Thymus (tissue), 11 donors: ENCODE data around the gene FGD5. TPM values are rescaled to one million over a fixed set of nuclear protein-coding genes. Genes with fewer than 3 reads are reported as not detected.
"Not testable (repeated sequence)": the region's sequence is repeated elsewhere in the genome, so short reads cannot be mapped to it uniquely, and the experiment has no call there.

Experiments used
- DNase-seq, 9 donors: peaks; one replicate each; pipeline ENCODE4 v3.0.0-alpha.2; 2013; ENCODE audit warnings: low spot score in 9 of 9, low read depth in 6 of 9, missing footprints in 1 of 9
- H3K27ac ChIP-seq, 2 donors: one replicate each; pipeline ENCODE4 v1.5.1; 2013; ENCODE audit warnings: control low read depth in 1 of 2, low read depth in 1 of 2, low read length in 1 of 2, mild to moderate bottlenecking in 1 of 2, moderate library complexity in 1 of 2
- H3K27me3 ChIP-seq, 2 donors: one replicate each; pipeline ENCODE4 v1.5.1; 2013; ENCODE audit warnings: low read length in 1 of 2; ENCODE audit not compliant: control insufficient read depth in 2 of 2, insufficient read depth in 1 of 2
- H3K36me3 ChIP-seq, 2 donors: one replicate each; pipeline ENCODE4 v1.5.1; 2013; ENCODE audit warnings: low read length in 1 of 2, mild to moderate bottlenecking in 1 of 2, moderate library complexity in 1 of 2; ENCODE audit not compliant: control insufficient read depth in 2 of 2, insufficient read depth in 2 of 2
- H3K4me1 ChIP-seq, 2 donors: one replicate each; pipeline ENCODE4 v1.5.1; 2013; ENCODE audit warnings: low read length in 2 of 2; ENCODE audit not compliant: control insufficient read depth in 2 of 2, insufficient read depth in 2 of 2
- H3K4me3 ChIP-seq, 2 donors: one replicate each; pipeline ENCODE4 v1.5.1; 2013; ENCODE audit warnings: low read length in 2 of 2, control low read depth in 1 of 2, mild to moderate bottlenecking in 1 of 2
- H3K9me3 ChIP-seq, 2 donors: one replicate each; pipeline ENCODE4 v1.5.1; 2013; ENCODE audit warnings: low read length in 1 of 2, mild to moderate bottlenecking in 1 of 2; ENCODE audit not compliant: control insufficient read depth in 2 of 2, insufficient read depth in 1 of 2
- WGBS: extraction: QIAGEN DNeasy Blood & Tissue Kit; methylation state at CpG from one replicate; pipeline ENCODE4 v1.1.7; 2013; 5-methylcytosine and 5-hydroxymethylcytosine counted together
- polyA plus RNA-seq: library from polyadenylated mRNA; stranded (reverse); fragments of 200-250 nt; gene quantifications from one replicate; pipeline ENCODE4 v1.2.3, GENCODE V29; 2013
- total RNA-seq: library from RNA; stranded (reverse); fragments of 120-200 nt; gene quantifications from one replicate; pipeline ENCODE4 v1.2.4, GENCODE V29; 2013
- donor health status: healthy.

Gene FGD5
- total and polyA plus RNA-seq, 2 donors: 2.0 to 2.9 TPM

DNA sequence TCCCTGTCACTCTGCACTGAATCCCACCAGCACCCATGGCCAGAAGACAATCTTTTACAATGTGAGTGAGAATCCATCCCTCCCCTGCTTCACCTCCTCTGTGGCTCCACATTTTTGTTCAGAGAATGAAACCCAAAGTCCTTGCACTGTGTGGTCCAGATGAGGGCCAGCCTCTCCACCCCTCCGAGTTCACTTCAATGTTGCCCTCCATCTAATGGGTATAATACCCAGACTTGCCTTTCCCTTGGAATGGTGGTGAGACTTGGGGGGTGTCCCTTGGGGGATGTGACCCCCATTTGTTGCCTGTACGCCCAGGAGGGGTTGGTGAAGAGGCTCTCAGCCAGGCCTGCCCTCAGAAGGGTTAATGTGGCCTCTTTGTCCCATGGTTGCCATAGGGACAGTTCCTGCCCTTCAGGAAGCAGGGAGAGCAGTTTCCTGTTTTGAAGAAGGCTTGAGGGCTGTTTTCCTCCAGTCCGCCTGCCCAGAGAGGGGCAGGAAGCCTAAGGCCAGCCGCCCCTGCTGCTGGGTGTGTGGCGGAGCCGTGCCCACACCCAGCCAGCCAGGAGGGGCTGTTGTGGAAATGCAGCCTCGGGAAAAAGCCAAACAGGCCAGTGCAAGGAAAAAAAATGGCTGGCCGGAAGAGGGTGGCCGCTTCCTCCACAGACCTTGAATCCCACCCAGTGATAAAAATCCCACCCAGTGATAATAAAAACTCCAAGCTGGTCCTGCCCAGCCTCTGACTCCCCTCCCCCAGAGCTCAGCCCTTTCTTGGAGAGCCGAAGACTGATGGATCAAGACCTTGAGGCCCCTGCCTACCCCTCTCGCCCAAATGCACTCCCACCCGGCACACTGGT, 14.6 kb upstream of the FGD5 start:
- H3K27me3 ChIP-seq: peaks cover 14 to 56% of the 10 kb centered on the region in 2 donors
- no peaks in the 10 kb centered on the region for H3K9me3 ChIP-seq
- no peaks in the 10 kb centered on the region for H3K36me3 ChIP-seq
- no peak overlapping the region for H3K27ac ChIP-seq
- H3K4me3 ChIP-seq: no peak overlapping the region
- no peaks in the 10 kb centered on the region for H3K4me1 ChIP-seq
- WGBS: 66% methylated on average over 12 of the region's 12 CpGs
- no peak for DNase-seq

DNA sequence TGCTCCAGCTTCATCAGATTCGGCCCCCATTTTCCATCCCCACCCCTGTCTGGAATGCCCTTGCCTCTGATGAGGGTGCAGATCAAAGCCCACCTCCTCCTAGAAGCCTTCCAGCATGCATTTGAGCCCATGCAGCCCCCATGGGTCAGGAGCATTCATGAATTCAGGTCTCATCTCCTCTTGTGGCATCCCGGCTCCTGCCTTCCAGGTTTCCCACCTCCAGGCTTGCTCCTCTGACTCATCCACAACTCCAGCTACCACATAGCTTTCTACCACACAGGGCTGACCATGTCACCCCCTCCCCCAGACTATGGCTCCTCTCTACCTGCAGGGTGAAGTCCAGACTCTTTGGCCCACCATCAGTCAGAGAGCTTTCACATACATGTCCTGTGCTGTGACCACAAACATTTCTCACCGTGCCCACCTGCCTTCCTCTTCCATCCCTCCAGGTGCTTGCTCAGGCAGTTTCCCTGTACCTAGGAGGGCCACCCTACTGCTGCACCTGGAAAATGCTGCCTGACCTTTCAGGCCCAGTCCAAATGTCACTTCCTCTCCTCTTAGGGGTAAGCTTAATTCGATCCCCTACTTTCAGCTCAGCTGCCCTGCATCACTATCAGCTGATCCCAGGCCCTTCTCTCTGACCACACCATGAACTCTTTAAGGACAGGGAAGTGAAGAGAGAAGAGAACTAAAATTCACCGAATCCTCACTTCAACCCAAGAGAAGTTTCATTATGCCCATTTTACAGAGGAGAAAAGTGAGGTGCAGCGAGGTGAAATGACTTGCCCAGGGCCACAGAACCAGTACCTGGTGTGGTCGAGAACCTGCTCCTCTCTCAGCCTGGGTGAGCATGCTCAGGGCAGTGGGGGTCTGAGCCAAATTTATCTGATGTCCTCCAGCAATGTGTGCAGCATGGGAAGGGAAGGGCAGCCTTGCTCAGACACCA, 13.7 kb upstream of the FGD5 start:
- DNase-seq: no peak
- Histone ChIP-seq H3K4me3 (no peak overlapping the region), H3K4me1 (no peaks in the 10 kb centered on the region), H3K27me3 (peaks cover 22 to 63% of the 10 kb centered on the region in 2 donors), H3K9me3 (no peaks in the 10 kb centered on the region), H3K36me3 (no peaks in the 10 kb centered on the region), H3K27ac (no peak overlapping the region)
- WGBS: 80% methylated on average over 7 of the region's 7 CpGs

DNA sequence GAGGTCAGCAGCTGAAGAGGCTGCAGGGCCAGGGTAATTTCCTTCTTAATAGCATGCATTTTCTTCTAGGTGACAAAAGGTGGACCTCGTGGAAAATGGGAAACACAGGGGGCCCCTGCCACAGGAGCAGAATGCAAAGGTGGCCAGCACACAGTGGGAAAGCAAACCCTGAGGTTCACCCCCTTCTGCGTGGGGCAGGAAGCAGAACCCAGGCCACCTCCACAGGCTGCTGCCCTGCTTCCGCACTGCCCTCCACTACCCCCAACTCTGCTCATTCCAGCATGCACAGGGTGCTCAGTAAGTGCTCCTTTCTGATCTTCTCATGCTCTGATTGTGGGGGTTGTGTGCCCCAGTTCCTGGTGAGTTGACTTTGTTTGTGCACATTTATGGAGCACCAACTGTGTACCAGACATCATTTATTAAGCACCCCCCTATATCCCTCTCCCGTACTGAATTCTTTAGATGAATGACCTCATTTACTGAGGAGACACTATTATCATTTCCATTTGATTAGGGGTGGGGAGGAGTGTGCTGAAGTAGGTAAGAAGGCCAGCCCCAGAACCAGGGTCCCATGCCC, 12.7 kb upstream of the FGD5 start:
- no peaks in the 10 kb centered on the region for H3K9me3 ChIP-seq
- DNase-seq: no peak
- WGBS: 79% methylated on average over 4 of the region's 4 CpGs
- peaks cover 31 to 70% of the 10 kb centered on the region in 2 donors for H3K27me3 ChIP-seq
- H3K4me3 ChIP-seq: no peak overlapping the region
- peaks cover 0 to 2% of the 10 kb centered on the region in 2 donors for H3K4me1 ChIP-seq
- no peaks in the 10 kb centered on the region for H3K36me3 ChIP-seq
- no peak overlapping the region for H3K27ac ChIP-seq

DNA sequence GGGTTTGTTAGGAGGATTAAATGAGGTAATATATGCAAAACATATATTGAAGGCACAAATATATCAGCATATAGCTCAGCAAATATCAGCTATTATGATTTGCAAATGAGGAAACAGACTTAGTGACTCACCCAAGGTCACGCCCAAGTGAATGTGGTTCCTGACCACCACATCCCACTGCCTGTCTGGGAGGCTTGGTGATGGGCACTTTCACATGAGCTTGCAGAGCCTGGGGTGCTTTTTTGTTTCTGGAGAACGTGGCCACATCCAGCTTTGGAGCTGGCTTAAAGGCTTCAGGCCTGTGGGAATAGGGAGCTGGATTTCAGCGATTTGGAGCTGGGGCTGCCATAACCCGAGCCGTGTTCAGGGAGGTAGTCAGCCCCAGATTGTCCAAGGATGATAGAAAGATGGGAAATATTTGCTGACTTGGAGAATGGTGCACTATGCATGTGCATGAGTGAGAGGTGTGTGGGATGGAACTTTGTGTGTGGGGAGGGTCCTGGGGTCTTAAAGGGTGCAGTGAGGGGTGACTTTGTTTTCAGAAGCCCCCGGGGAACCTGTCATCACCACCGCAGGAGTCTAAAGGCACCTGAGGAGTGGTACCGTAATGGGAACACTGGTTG, 12.0 kb upstream of the FGD5 start:
- H3K4me3 ChIP-seq: no peak overlapping the region
- WGBS: 81% methylated on average over 8 of the region's 8 CpGs
- peaks cover 38 to 73% of the 10 kb centered on the region in 2 donors for H3K27me3 ChIP-seq
- DNase-seq: no peak
- peaks cover 0 to 5% of the 10 kb centered on the region in 2 donors for H3K4me1 ChIP-seq
- H3K36me3 ChIP-seq: no peaks in the 10 kb centered on the region
- H3K9me3 ChIP-seq: no peaks in the 10 kb centered on the region
- no peak overlapping the region for H3K27ac ChIP-seq

DNA sequence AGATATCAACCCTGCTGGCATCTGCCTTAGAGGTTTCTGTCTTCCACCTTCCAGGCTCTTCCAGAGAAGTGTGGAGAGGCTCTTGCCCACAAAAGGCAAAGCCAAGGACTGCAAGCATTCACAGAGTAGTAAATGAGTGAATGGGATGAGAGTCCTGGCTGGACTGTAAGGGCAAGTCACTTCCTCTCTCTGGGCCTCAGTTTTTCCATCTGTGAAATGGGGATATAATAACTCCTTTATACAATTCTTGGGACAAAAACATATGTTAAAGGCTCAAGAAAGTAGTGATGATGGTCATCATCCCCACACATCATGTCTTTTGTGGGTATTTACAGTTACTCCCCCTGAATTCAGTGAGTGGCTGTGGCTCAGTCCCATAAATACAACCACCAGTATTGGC, 10.7 kb upstream of the FGD5 start:
- DNase-seq: no peak
- Histone ChIP-seq H3K36me3 (no peaks in the 10 kb centered on the region), H3K27me3 (peaks cover 46 to 83% of the 10 kb centered on the region in 2 donors), H3K9me3 (no peaks in the 10 kb centered on the region), H3K4me1 (peaks cover 0 to 5% of the 10 kb centered on the region in 2 donors), H3K4me3 (no peak overlapping the region), H3K27ac (no peak overlapping the region)

DNA sequence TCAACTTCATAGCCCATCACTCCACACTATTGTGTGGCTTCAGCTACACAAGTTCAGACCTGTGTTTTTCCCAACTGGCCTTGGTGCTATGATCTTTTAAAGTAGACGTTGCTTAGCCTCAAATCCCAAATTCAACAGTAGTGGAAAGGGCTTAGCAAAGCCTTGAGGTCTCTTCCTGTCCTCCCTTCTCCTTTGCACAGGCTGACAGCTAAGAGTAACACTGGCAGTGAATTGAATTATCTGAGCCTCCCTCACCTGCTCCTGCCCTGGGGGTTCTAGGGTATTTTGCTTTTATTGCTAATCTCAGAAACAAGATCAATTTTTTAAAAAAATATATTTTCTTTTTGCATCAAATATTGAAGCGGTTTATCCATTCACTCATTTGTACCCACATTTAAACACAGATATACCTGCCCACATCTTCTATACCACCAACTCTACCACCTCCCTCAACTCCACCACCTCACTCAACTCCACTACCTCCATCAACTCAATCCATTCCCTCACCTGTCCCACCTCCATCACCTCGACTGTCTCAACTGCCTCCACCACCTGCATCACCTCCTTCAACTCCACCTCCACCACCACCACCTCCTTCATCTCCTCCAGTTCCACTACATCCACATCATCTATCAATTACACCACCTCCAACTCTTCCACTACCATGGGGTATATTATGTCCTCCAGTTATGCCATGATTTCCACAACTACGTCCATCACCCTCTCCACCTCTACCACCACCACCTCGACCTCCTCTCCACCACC, 10.1 kb upstream of the FGD5 start:
- Histone ChIP-seq H3K4me3 (no peak overlapping the region), H3K9me3 (no peaks in the 10 kb centered on the region), H3K27me3 (peaks cover 52 to 88% of the 10 kb centered on the region in 2 donors), H3K36me3 (no peaks in the 10 kb centered on the region), H3K27ac (no peak overlapping the region), H3K4me1 (peaks cover 0 to 5% of the 10 kb centered on the region in 2 donors)
- DNase-seq: no peak
- WGBS: 91% methylated on average over 5 of the region's 5 CpGs

DNA sequence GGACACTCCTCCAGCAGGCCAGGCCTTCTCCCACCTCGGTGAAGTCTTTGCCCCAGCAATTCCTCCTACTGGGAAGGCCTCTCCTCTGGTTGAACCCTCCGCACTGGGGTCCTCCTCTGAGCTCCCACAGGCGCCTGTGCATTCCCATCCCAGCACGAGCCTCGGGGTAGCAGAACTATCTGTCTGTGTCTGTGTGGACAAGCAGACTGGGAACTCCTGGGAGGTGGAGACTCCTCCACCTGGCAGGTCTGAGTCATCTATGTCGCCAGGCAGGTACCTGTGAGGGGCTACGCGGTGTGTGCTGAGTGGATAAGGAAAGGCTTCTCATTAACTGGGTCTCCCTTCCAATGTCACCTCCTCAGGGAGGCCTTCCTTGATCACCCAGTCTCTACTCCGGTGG, 9.2 kb upstream of the FGD5 start:
- WGBS: 94% methylated on average over 9 of the region's 9 CpGs
- not testable (repeated sequence) for H3K27ac ChIP-seq

DNA sequence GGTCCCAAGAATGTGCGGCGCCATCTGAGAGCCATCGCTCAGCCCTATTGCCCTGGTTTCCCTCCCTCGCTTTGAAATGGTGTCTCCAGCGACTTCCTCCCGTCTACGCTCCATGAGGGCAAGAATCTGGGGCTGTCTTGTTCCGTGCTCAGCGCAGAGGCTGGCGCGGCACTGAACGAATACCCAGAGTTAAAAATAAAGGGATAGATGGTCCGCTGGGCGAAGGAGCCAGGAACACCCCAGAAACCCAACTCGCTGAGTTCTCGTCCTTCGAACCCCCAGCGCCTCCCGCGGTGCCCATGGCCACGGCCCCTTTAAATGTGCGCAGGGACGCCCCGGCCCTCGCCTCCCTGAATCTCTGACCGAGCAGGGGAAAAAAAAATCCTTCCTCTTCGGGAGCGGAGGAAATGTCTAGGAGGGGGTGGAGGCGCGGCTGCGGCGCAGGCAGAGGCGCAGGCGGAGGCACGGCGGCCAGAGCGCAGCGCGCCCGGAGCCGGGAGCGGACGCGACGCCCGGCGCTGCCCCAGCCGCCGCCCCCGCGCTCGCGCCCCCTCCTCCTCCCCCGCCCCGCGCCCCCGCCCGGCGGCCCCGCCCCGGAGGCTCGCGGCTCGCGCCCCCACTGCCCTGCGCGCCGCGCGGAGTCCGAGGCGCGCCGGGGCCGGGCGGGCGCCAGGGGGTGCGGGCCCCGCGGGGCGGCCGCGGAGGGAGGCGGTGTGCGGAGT, 8.5 kb upstream of the FGD5 start:
- H3K4me1 ChIP-seq: peaks cover 0 to 5% of the 10 kb centered on the region in 2 donors
- WGBS: 10% methylated on average over 81 of the region's 85 CpGs
- no peaks in the 10 kb centered on the region for H3K36me3 ChIP-seq
- peak overlapping the region in 1 of 2 donors; percentile 8 for H3K4me3 ChIP-seq
- no peak for DNase-seq
- H3K9me3 ChIP-seq: no peaks in the 10 kb centered on the region
- peaks cover 54 to 89% of the 10 kb centered on the region in 2 donors for H3K27me3 ChIP-seq
- no peak overlapping the region for H3K27ac ChIP-seq

More for the DNA sequence above, 9.2 kb upstream of the FGD5 start:
- not testable (repeated sequence) for H3K4me1 ChIP-seq, H3K4me3 ChIP-seq, H3K9me3 ChIP-seq, DNase-seq, H3K36me3 ChIP-seq
- H3K27me3 ChIP-seq: peaks cover 54 to 88% of the 10 kb centered on the region in 2 donors
